Neuronal stem cell (in vitro differentiated cells): ENCODE measurements around the gene PHF12.

Experiments
- DNase-seq: peaks from one replicate; pipeline ENCODE4 v3.0.0-alpha.2; 2013; ENCODE audit warnings: low spot score
- H2AFZ ChIP-seq: one replicate; pipeline ENCODE4 v1.6.1; 2013; ENCODE audit warnings: mild to moderate bottlenecking, low read length, inconsistent platforms
- H2AK5ac ChIP-seq: 2 replicates; pipeline ENCODE4 v1.6.1; 2013; ENCODE audit warnings: low read depth, mild to moderate bottlenecking, inconsistent platforms, low read length, moderate library complexity, mixed read lengths
- H2BK120ac ChIP-seq: 2 replicates; pipeline ENCODE4 v1.6.1; 2013; ENCODE audit warnings: low read depth, mild to moderate bottlenecking, inconsistent platforms, low read length, moderate library complexity, mixed read lengths
- H2BK12ac ChIP-seq: one replicate; pipeline ENCODE4 v1.6.1; 2013; ENCODE audit warnings: low read length, inconsistent platforms
- H2BK15ac ChIP-seq: 2 replicates; pipeline ENCODE4 v1.6.1; 2013; ENCODE audit warnings: mild to moderate bottlenecking, low read length, inconsistent platforms, mixed read lengths
- H2BK5ac ChIP-seq: one replicate; pipeline ENCODE4 v1.6.1; 2013; ENCODE audit warnings: inconsistent platforms, mild to moderate bottlenecking, low read length, moderate library complexity
- H3K14ac ChIP-seq: one replicate; pipeline ENCODE4 v1.6.1; 2013; ENCODE audit warnings: low read length, inconsistent platforms
- H3K18ac ChIP-seq: 2 replicates; pipeline ENCODE4 v1.6.1; 2013; ENCODE audit warnings: low read length, inconsistent platforms
- H3K23ac ChIP-seq: 2 replicates; pipeline ENCODE4 v1.6.1; 2013; ENCODE audit warnings: low read depth, mild to moderate bottlenecking, mixed read lengths, low read length, inconsistent platforms; ENCODE audit not compliant: poor library complexity
- H3K27ac ChIP-seq: replicated peaks from 3 replicates; pipeline ENCODE4 v1.5.1; 2013; ENCODE audit warnings: low read length, inconsistent platforms
- H3K27me3 ChIP-seq, 3 experiments: 2 replicates each; pipeline ENCODE4 v1.6.1; 2013; ENCODE audit warnings: low read length in 3 of 3, mild to moderate bottlenecking in 2 of 3, inconsistent platforms in 1 of 3, low read depth in 1 of 3, mixed read lengths in 1 of 3, moderate library complexity in 1 of 3; ENCODE audit not compliant: control insufficient read depth in 3 of 3, insufficient read depth in 3 of 3
- H3K36me3 ChIP-seq, 2 donors: replicated peaks in 1 of 2; 2 replicates each; pipeline ENCODE4 v1.6.1; 2013; ENCODE audit warnings: low read length in 2 of 2; ENCODE audit not compliant: control insufficient read depth in 2 of 2, insufficient read depth in 2 of 2
- H3K4ac ChIP-seq: 2 replicates; pipeline ENCODE4 v1.6.1; 2013; ENCODE audit warnings: inconsistent platforms, mild to moderate bottlenecking, low read length, moderate library complexity
- H3K4me1 ChIP-seq, 2 donors: 1 replicate in 1 of 2; 2 replicates in 1 of 2; pipeline ENCODE4 v1.6.1; 2013; ENCODE audit warnings: low read length in 2 of 2, low read depth in 1 of 2; ENCODE audit not compliant: control insufficient read depth in 2 of 2, insufficient read depth in 1 of 2
- H3K4me2 ChIP-seq: one replicate; pipeline ENCODE4 v1.6.1; 2013; ENCODE audit warnings: mild to moderate bottlenecking, low read length, inconsistent platforms; ENCODE audit not compliant: insufficient read depth, poor library complexity, severe bottlenecking
- H3K4me3 ChIP-seq, 2 donors: 2 replicates each; pipeline ENCODE4 v1.5.1; 2013; ENCODE audit warnings: low read length in 2 of 2, mild to moderate bottlenecking in 2 of 2, inconsistent platforms in 1 of 2, moderate library complexity in 1 of 2
- H3K79me1 ChIP-seq: one replicate; pipeline ENCODE4 v1.6.1; 2013; ENCODE audit warnings: low read depth, mild to moderate bottlenecking, inconsistent platforms, low read length, moderate library complexity
- H3K9ac ChIP-seq: one replicate; pipeline ENCODE4 v1.6.1; 2013; ENCODE audit warnings: mild to moderate bottlenecking, low read depth, low read length, inconsistent platforms; ENCODE audit not compliant: poor library complexity
- H3K9me3 ChIP-seq, 2 donors: replicated peaks in 1 of 2; 2 replicates each; pipeline versions ENCODE3 to v1.6.1; 2013; ENCODE audit warnings: low read length in 2 of 2, mild to moderate bottlenecking in 2 of 2, inconsistent platforms in 1 of 2, low read depth in 1 of 2, mixed read lengths in 1 of 2, moderate library complexity in 1 of 2; ENCODE audit not compliant: control insufficient read depth in 2 of 2, insufficient read depth in 1 of 2
- H4K8ac ChIP-seq: one replicate; pipeline ENCODE4 v1.6.1; 2013; ENCODE audit warnings: low read depth, mild to moderate bottlenecking, inconsistent platforms, low read length, moderate library complexity
- H4K91ac ChIP-seq: one replicate; pipeline ENCODE4 v1.6.1; 2013; ENCODE audit warnings: low read length, low read depth, mild to moderate bottlenecking, inconsistent platforms; ENCODE audit not compliant: poor library complexity
- WGBS, 2 donors: extraction: QIAGEN DNeasy Blood & Tissue Kit; methylation state at CpG; one replicate each; pipeline ENCODE4 v1.1.7; 2013; ENCODE audit warnings: missing lambda C conversion rate in 2 of 2, mixed read lengths in 1 of 2; ENCODE audit not compliant: insufficient read length in 2 of 2, insufficient replicate concordance in 1 of 2; ENCODE audit errors: extremely low coverage in 2 of 2; 5-methylcytosine and 5-hydroxymethylcytosine counted together

The PHF12 gene

DNA sequence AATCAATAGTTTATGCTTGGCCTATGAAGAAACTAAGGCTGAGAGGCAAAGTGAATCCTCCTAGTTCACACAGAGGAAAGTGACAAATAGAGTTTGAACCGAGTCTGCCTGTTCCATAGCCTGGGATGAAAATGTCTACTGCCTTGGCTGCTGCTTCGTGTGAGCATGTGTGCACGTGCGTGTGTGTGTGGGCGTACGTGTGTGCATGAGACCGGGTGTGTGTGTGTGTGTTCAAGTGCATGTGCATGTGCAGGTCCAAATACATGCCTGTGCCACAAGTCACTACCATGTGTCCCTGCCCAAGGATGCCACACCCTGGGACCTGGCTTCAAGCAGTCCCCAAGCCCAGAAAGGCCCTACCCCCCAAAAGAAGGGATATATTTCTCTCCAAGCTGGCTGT is 40.9 kb upstream of the PHF12 start:
- Histone ChIP-seq H2BK15ac (no peak overlapping the region), H2AK5ac (no peak overlapping the region), H3K23ac (no peak overlapping the region), H3K9me3 (no peaks in the 10 kb centered on the region), H4K8ac (no peak overlapping the region), H3K4ac (no peak overlapping the region), H2BK12ac (peak overlapping the region; percentile 18), H3K4me2 (no peak overlapping the region), H3K36me3 (no peaks in the 10 kb centered on the region), H3K79me1 (no peaks in the 10 kb centered on the region), H3K18ac (no peak overlapping the region), H3K4me3 (no peak overlapping the region), H3K14ac (no peak overlapping the region), H2BK5ac (peak overlapping the region; percentile 59), H3K4me1 (peaks cover 6 to 25% of the 10 kb centered on the region in 2 donors), H2AFZ (no peak overlapping the region), H3K9ac (peak overlapping the region; percentile 65), H3K27me3 (peaks cover 0 to 7% (median 0%) of the 10 kb centered on the region in 3 experiments), H3K27ac (no peak overlapping the region), H4K91ac (no peak overlapping the region), H2BK120ac (no peak overlapping the region)
- no peak for DNase-seq
- no CpG with 5 or more reads among the region's 7 CpGs for WGBS, 2 donors

DNA sequence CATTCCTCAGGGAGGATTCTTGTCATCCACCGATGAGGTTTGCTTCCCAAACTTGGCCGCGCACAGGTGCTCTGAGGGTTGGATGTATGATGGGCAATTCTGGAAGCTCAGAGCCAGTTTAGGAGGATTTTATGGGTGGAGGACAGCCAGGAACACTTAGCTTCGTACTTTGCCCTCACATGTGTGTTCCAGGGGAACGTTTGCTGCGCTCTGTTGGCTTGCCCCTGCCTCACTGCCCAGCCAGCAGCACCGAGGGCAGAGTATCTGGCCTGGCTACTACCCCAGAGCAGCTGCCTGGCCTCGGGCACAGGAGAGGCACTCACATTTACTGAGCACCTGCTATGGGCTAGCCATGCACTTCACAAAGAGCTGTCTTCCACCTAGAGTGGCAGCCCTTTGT is 40.5 kb upstream of the PHF12 start:
- Histone ChIP-seq H2AK5ac (no peak overlapping the region), H2BK120ac (no peak overlapping the region), H3K23ac (no peak overlapping the region), H3K27ac (no peak overlapping the region), H3K79me1 (no peaks in the 10 kb centered on the region), H3K4me2 (no peak overlapping the region), H2BK15ac (no peak overlapping the region), H3K18ac (no peak overlapping the region), H3K27me3 (peaks cover 0 to 6% (median 0%) of the 10 kb centered on the region in 3 experiments), H2BK12ac (no peak overlapping the region), H3K14ac (no peak overlapping the region), H2BK5ac (no peak overlapping the region), H3K36me3 (no peaks in the 10 kb centered on the region), H3K4me1 (peaks cover 6 to 26% of the 10 kb centered on the region in 2 donors), H2AFZ (no peak overlapping the region), H3K9me3 (no peaks in the 10 kb centered on the region), H3K4me3 (no peak overlapping the region), H3K9ac (no peak overlapping the region), H4K8ac (no peak overlapping the region), H4K91ac (no peak overlapping the region), H3K4ac (no peak overlapping the region)
- no CpG with 5 or more reads among the region's 8 CpGs for WGBS, 2 donors
- DNase-seq = no peak

- Histone ChIP-seq H3K4me3 (no peak overlapping the region), H3K79me1 (no peaks in the 10 kb centered on the region), H3K9me3 (no peaks in the 10 kb centered on the region), H3K27ac (no peak overlapping the region), H3K4me1 (peaks cover 6 to 41% of the 10 kb centered on the region in 2 donors), H2BK12ac (peak overlapping the region; percentile 4), H2BK120ac (no peak overlapping the region), H2AK5ac (peak overlapping the region; percentile 89), H4K91ac (no peak overlapping the region), H3K14ac (no peak overlapping the region), H3K36me3 (no peaks in the 10 kb centered on the region), H2AFZ (no peak overlapping the region), H3K4ac (no peak overlapping the region), H3K18ac (no peak overlapping the region), H3K27me3 (peaks cover 0 to 14% (median 0%) of the 10 kb centered on the region in 3 experiments), H2BK15ac (peak overlapping the region; percentile 40), H3K9ac (no peak overlapping the region), H2BK5ac (no peak overlapping the region), H3K23ac (no peak overlapping the region), H4K8ac (no peak overlapping the region), H3K4me2 (no peak overlapping the region)
- DNase-seq = no peak
Observed at GRCh38 chr17:28989028-28989427, 37.7 kb upstream of the PHF12 start.

DNA sequence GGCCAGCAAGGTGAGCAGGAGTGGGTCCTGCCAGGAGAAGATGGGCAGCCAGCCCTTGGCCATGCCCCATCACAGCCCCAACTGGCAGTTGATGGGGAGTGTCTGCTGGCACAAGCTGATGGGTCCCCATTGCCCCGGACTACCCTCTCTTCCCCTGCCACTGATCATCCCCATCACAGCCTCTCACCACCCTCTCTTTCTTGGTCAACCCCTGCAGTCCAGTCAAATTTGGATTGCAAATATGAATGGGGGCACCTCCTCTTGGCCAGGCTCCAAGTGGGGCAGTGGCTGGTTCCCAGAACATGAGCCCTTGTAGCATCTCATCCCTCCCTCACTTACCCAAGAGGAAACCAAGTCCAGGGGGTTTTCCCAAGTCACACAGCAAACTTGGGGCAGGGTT is 37.2 kb upstream of the PHF12 start:
- no peaks in the 10 kb centered on the region for H3K79me1 ChIP-seq
- peaks cover 6 to 40% of the 10 kb centered on the region in 2 donors for H3K4me1 ChIP-seq
- no peak overlapping the region for H3K4ac ChIP-seq
- peak overlapping the region; percentile 86 for H3K18ac ChIP-seq
- no peak overlapping the region for H2BK120ac ChIP-seq
- no peak overlapping the region for H3K9ac ChIP-seq
- H3K14ac ChIP-seq = no peak overlapping the region
- no peak overlapping the region for H2AFZ ChIP-seq
- no peak overlapping the region for H4K8ac ChIP-seq
- H4K91ac ChIP-seq = no peak overlapping the region
- H3K36me3 ChIP-seq = no peaks in the 10 kb centered on the region
- no peak overlapping the region for H3K4me3 ChIP-seq
- no CpG with 5 or more reads among the region's 1 CpG for WGBS, 2 donors
- peaks cover 0 to 14% (median 0%) of the 10 kb centered on the region in 3 experiments for H3K27me3 ChIP-seq
- H3K4me2 ChIP-seq = no peak overlapping the region
- H3K9me3 ChIP-seq = no peaks in the 10 kb centered on the region
- H2BK12ac ChIP-seq = peak overlapping the region; percentile 34
- peak overlapping the region; percentile 89 for H2AK5ac ChIP-seq
- DNase-seq = no peak
- peak overlapping the region; percentile 23 for H3K23ac ChIP-seq
- H2BK5ac ChIP-seq = peak overlapping the region; percentile 43
- H3K27ac ChIP-seq = no peak overlapping the region
- peak overlapping the region; percentile 40 for H2BK15ac ChIP-seq
